ENCODE results near the gene TPST2.

DNA sequence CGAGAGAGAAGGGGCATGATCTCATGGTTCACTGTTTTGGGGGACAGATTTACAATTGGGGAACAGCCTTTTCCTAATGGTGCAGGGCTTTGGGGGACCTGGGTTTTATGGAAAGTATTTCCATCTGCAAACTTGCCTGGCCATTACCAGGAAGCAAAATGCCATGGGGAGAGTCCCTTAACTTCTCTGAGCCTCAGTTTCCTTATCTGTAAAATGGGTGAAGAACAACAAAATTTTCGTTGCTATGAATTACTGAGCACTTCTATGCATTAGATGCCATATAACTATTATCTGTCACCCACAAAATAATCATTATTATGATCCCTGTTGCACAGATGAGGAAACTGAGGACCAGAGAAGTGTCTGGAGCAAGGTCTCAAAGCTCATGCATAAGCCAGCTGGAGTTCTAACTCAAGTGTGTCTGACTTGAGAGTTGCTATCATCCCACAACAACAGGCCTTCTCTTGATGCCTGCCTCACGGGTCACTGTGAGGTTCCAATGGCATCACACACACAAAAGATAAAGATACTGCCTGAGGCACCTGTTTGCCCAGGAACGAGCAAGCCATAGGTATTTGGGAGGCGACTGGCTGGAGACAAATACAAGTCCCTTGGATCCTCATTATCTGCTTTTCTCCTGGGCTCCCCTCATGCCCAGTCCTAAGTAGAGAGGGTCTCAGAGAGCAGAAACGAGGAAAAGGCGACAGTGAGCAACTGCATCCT, 15.8 kb downstream of the TPST2 start:
- TF ChIP-seq POLR2AphosphoS5 (IDR thresholded peaks at IDR 0.05; ENCODE audit: insufficient read depth, low read depth, low read length) (no peak), CTCF (IDR thresholded peaks at IDR 0.05; ENCODE audit: extremely low read depth in 1 of 2, insufficient read depth in 1 of 2, low read depth in 1 of 2, low read length in 2 of 2) (no peak)
